Occipital lobe (tissue), 2 donors: ENCODE data around the gene RIN3. TPM values are rescaled to one million over a fixed set of nuclear protein-coding genes. Genes with fewer than 3 reads are reported as not detected.
"Not testable (repeated sequence)": the region's sequence is repeated elsewhere in the genome, so short reads cannot be mapped to it uniquely, and the experiment has no call there.

Experiments used
- DNase-seq: peaks from one replicate; lab custom pipeline; 2025; lab: John Stamatoyannopoulos, UW
- total RNA-seq: library from RNA; depleted of rRNA; stranded (reverse); fragments of >200 nt; gene quantifications from one replicate; pipeline ENCODE4 v1.2.3, GENCODE V29; 2014

The RIN3 gene
- total RNA-seq, 1 donor from 2014 or later = 1.4 TPM

- no peak for DNase-seq
Observed at GRCh38 chr14:92622311-92622710, 108.7 kb downstream of the RIN3 start.

DNA sequence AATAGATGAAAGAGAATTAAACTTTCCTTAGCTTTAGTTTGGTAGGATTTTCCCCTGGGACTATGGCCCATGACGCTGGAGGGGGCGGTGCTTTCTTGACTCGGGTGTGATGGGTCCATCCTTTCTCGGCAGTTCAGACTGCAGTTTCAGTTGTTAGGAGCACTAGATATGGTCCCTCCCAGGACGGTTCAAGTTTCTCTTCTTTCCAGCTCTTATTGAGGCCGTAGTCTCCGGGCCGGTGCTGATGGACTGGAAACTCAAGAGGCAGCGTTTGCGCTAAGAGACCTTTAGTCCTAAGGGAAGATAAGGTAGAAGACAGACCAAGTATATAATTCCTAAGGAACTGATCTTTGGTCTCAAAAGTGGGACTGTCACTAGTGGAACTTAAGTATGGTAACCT, 111.2 kb downstream of the RIN3 start:
- no peak for DNase-seq

DNA sequence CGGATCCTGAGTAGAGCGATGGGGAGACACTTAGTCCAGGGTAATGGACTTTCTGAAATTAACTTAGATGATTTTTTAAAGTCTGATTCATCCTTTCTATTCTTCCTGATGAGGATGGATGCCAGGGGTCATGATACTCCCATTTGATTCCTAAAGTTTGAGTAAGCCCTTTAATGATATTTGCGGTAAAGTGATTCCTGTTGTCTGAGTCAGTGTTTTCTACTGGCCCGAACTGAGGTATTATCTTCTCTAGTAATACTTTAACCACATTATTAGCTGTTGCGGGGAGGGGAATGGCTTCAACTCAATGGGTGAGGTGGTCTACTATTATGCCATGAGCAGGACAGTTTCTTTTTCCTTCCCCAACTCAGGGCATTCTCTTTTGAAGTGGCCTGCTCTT, 111.6 kb downstream of the RIN3 start:
- DNase-seq = no peak

DNA sequence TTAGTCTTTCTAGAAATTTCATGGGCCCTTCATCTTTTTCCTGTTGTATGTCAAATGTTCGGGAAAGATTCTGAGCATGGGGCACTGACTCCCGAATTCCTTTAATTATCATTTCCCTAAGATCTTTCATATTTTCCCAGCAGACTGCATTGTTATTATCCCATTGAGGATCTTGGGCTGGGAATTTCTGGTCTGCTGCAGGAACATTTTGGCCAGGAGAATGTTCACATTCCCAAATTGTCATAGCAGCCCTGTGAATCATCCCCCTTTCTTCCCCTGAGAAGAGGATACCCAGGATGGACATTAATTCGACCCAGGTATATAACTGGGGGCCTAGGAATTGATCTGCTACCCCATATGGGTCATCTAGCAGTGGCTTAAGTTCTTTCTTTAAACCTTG, 112.5 kb downstream of the RIN3 start:
- DNase-seq = no peak

DNA sequence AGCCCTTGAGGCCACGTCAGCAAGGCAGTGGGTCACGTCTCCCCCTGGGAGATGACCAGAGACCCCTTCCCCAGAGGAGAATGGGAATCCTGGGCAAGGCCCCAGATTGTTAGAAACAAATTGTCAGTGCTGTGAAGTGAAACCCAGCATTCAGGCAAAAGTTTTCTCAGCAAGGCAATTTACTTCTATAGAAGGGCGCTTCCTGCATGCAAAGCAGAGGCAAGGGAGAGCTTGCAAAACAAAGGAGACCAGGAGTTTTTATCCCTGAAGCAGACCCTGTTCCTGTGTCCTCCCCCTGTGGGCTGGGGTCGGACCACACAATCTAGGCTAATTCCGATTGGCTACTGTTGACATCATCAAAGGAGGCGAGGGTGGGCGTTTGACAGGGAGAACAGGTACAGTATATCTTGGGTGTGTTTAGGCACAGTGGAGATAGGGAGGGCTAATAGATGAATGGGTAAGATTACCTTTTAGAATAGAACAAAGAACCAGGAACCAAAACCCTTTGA, 114.2 kb downstream of the RIN3 start:
- DNase-seq = no peak

DNA sequence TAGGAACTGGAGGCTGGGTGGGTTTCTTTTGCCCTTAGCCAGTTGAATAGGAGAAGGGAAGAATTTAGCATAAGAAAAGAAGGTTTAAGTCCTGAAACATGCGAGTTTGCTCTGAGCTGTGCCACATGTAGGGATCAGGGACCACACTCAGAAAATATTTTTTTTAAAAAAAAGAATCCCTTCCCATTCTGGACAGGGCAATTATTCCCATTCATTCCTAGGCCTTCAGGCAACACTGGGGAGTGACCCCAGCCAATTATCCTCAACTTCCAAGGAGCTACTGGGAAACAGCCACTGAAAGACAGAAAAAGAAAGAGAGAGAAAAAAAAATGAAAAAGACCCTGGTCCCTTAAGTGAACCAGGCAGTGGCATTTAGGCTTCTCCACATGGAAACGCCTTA, 115.1 kb downstream of the RIN3 start:
- no peak for DNase-seq

DNA sequence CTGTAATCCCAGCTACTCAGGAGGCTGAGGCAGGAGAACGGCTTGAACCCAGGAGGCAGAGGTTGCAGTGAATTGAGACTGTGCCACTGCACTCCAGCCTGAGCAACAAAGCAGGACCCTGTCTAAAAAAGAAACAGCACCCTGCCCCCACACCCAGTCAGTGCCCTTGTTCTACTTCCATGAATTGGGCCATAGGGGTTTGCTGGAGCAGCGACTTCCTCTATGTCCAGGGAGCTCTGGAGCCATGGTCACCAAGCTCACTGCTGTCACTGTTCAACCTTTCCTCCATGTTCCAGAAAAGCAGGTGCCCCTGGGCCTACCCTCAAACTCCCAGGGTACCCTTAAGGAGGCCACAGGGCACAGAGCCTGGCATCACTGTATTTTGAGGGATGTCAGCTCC, 116.8 kb downstream of the RIN3 start:
- DNase-seq = no peak

- DNase-seq = no peak
Observed at GRCh38 chr14:92631098-92631497, 117.5 kb downstream of the RIN3 start.

DNA sequence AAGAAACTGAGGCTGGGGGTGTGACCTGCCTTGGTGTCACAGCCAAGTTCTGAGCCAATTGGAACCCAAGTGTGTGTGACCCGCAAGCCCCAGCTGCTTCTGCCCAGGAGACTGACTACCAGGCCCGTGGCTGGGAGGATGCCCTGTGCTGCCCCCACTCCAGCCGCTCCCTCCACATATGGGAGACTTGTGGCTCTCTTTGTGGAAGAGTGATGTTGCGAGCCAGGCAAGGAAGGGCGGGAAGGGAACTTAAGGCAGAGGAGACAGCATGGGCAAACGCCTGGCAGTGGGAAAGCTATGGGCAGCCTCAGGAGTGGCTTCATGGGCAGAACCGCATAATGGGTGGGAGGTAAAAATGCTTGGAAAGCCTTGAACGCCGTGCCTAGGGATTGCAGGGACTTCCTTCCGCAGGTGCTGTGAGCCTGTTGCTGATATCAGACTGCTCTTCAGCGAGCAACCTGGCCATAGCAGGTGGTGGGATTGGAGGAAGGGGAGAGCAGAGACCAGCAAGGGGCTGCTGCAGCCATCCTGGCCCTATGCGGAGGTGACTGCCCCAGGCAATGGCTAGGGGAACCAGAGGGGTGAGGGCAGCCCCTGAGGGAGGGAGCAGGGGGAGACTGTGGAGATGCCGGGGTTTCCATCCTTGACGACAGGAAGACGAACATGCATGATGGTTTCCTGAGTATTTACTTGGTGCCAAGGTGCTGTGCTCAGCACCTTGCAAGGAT, 119.1 kb downstream of the RIN3 start:
- no peak for DNase-seq

GRCh38 chr14:92633274-92633616, 119.7 kb downstream of the RIN3 start:
- no peak for DNase-seq

- no peak for DNase-seq
Observed at GRCh38 chr14:92633724-92634123, 120.1 kb downstream of the RIN3 start.

GRCh38 chr14:92635031-92635430, 121.5 kb downstream of the RIN3 start:
- DNase-seq = no peak

GRCh38 chr14:92635896-92636295, 122.3 kb downstream of the RIN3 start:
- DNase-seq = no peak

- DNase-seq = no peak
Observed at GRCh38 chr14:92637228-92637627, 123.6 kb downstream of the RIN3 start.

DNA sequence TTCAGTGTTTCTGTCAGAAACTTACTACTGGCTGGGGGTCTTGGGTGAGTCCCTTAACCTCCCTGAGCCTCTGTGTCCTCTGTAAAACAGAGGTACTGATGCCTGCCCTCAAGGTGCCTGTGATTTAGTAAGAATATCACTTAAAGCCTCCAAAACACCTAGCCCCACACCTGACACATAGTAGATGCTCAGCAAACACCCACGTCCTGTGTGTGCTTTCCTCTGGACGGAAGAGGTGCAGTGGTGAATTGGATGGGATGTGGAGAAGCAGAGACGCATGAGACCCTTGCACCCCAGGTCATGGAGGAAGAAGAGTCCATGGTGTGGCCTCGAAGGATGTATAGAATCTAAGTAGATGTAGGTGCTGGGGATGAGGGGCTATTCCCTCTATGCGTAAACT, 124.3 kb downstream of the RIN3 start:
- no peak for DNase-seq

DNA sequence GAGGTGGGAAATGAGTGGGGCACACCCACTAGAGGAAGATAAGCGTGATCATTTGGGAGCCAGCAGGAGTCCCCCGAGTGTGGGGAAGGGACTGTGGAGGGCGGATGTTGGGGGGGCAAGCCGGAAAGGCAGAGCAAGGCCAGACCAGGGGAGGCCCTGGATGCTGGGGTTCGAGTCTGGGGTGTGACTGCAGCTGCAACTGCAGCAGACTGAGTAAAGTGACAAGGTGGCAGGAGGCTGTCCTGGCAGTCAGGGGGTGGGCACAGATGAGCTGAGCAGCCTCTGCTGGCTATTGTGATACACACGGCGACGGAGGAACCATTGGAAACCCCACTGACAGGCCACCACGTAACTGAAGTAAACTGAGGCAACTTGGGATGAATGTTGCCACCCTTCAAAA, 124.7 kb downstream of the RIN3 start:
- no peak for DNase-seq

GRCh38 chr14:92638904-92639303, 125.3 kb downstream of the RIN3 start:
- no peak for DNase-seq

GRCh38 chr14:92639472-92640117, 126.0 kb downstream of the RIN3 start:
- not testable (repeated sequence) for DNase-seq

GRCh38 chr14:92641306-92641705, 127.7 kb downstream of the RIN3 start:
- DNase-seq = no peak

- no peak for DNase-seq
Observed at GRCh38 chr14:92644171-92644969, 130.8 kb downstream of the RIN3 start.

DNA sequence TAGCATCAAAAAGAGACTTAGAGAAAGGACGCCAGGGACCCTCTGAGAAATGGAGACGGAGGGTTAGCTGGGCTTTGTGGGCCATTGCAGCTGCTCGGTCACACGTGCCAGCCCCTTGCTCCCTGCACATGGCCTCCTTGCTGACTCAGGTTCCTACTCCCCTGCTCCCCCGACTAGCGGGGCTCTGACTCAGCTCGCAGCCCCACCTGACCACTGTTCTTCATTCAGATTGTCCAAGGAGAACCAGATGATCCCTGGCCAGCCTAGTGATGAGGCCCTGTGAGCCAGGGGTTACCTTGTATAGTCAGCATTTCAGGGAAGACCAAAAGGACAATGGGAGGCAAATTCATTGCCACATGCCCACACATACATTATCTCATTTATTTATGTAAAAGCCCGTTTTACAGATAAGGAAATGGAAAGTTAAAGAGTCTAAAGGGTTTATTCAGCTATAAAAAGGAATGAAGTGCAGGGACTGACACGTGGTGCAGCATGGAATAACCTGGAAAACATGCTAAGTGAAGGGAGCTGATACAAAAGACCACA, 131.5 kb downstream of the RIN3 start:
- DNase-seq = no peak

GRCh38 chr14:92645841-92646478, 132.4 kb downstream of the RIN3 start:
- DNase-seq = no peak
